Activated naive CD4-positive, alpha-beta T cell treated with anti-CD3 and anti-CD28 coated beads, Interleukin-2, amount 50 U/mL, for 16 hours (primary cell): ENCODE measurements around the gene BTBD9.
"Not testable (repeated sequence)": the region's sequence is repeated elsewhere in the genome, so short reads cannot be mapped to it uniquely, and the experiment has no call there.

Experiments used
- DNase-seq: peaks from one replicate; pipeline ENCODE4 v3.0.0-alpha.2; 2020

BTBD9 gene

GRCh38 chr6:38477680-38478260 is 162.0 kb downstream of the BTBD9 start:
- DNase-seq: no peak

- no peak for DNase-seq
Measured at GRCh38 chr6:38476888-38477287, 162.8 kb downstream of the BTBD9 start.

DNA sequence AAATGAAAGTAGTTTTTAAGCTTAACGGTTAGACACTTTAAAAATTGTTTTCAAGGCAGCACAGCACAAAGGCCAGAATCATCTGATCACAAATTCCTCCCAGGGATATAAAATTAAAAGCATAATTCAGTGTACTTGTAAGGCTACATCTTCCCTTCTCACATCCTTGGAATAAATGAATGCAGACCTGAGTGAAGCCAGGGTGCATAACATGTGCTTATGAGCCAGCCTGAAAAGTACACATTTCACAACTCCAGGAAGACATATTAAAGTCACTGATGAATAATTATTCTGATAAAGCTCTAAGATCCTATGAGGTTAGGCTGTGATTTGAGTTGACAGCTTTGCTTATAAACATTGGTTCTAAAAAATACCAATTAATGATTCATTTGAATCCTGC is 163.6 kb downstream of the BTBD9 start:
- DNase-seq: no peak

DNA sequence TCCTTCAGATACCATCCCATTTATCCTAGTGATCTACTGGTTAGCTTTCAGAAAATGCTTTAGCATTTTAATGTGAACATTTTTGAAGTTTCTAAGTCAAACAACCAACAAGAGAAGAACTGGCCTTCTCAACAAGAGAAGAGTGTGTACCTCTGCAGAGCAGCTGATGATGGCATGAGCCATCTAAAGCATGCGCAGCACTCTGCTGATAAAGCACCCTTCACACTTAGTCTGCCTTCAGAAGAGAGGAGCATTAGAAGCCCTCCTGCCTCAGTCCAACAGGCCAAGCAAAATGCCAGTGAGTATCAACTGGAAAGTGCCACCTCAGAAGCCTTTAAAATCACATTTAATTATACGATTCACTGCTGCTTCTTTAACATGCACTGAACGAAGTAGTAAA is 169.2 kb downstream of the BTBD9 start:
- DNase-seq: no peak

- DNase-seq: no peak
Measured at GRCh38 chr6:38467566-38467965, 172.2 kb downstream of the BTBD9 start.

DNA sequence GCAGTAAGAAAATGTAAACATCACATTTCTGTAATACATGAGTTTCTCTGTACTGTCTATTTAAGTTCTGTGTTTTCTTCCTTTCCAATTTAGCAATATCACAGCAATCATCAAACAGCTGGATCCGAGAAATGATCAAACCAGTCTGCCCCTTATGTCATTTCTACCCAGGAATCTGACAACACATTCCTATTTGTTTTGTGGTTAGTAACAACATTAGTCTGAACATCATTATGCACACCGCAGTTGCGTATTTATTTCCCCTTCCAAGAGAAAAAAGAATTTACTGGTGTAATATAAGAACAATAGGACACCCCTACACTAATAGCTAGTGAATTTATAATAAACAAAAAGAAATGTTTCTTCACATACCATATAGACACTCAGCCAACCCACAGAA is 179.5 kb downstream of the BTBD9 start:
- DNase-seq: no peak

- DNase-seq: no peak
Measured at GRCh38 chr6:38459291-38459690, 180.4 kb downstream of the BTBD9 start.

DNA sequence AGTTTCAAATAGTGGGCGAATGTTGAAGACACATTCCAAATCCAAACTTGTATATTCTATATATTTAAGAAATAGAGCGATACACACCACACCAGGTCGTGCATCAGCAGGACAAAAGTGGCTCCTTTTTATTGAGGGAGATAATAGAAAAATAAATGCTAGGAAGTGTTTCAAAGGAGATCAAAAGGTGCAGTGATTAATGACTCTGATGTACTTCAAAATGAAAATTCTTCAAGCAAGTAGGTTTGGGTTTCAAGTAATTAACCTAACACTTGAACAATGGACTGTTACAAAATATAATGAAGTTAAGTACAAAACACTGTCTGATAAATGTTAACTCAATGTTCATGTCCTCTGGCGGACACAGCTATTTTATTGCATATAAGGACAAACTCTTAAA is 185.9 kb downstream of the BTBD9 start:
- no peak for DNase-seq

- DNase-seq: no peak
Measured at GRCh38 chr6:38452816-38453660, 186.7 kb downstream of the BTBD9 start.

- no peak for DNase-seq
Measured at GRCh38 chr6:38450717-38451116, 189.0 kb downstream of the BTBD9 start.

GRCh38 chr6:38445925-38446324 is 193.8 kb downstream of the BTBD9 start:
- DNase-seq: no peak

- DNase-seq: no peak
Measured at GRCh38 chr6:38445336-38445735, 194.4 kb downstream of the BTBD9 start.

DNA sequence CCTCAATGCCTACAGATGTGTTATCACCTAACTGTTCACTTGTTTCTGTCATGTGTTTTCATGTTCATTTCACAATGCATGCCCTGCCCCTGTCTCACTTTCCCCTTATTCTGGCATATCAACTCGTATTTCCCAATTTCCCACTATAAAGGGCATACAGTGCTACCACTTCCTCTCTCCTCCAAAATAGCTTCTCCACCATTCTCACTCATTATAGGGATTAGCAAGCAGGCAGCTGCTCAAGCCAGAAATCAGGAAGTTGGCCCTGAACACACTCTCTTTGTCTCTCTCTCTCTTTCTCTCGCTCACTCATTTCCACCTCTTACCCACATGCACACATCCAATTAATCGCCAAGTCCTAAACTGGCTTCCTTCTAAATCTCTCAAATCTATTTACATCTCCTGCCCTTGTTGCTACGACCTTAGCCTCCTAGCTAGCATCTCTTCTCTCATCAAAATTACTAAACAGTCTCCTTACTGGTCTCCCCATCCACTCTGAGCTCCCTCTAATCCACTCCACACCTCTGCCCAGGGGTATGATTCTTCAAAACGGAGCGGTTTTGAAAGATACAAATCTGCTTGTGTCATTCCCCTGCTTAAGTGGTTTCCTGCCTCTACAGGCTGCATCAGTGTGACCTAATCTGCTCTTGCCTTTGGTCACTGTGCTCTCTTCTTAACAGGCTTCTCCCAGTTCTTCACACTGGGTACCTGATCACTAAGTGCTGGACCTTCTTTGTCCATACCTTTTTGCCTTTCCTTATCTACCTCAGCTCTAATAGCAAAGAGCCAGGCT is 196.2 kb downstream of the BTBD9 start:
- no peak for DNase-seq

DNA sequence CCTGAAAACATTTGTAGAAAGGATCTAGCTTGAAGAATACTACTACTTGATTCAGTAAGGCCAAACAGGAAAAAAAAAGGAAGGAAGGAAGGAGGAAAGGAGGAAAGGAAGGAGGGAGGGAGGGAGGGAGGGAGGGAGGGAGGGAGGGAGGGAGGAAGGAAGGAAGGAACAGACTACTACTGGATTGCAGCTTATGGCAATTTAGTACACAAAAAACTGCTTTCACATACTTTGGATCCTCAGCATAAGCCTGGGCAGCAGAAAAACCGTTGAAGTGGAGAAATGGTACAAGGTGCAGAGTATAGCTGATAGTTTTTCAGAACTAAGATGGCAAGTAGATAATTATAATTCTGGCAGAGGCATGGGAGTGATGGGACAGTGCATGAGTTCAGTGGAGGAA is 201.6 kb downstream of the BTBD9 start:
- DNase-seq: no peak

DNA sequence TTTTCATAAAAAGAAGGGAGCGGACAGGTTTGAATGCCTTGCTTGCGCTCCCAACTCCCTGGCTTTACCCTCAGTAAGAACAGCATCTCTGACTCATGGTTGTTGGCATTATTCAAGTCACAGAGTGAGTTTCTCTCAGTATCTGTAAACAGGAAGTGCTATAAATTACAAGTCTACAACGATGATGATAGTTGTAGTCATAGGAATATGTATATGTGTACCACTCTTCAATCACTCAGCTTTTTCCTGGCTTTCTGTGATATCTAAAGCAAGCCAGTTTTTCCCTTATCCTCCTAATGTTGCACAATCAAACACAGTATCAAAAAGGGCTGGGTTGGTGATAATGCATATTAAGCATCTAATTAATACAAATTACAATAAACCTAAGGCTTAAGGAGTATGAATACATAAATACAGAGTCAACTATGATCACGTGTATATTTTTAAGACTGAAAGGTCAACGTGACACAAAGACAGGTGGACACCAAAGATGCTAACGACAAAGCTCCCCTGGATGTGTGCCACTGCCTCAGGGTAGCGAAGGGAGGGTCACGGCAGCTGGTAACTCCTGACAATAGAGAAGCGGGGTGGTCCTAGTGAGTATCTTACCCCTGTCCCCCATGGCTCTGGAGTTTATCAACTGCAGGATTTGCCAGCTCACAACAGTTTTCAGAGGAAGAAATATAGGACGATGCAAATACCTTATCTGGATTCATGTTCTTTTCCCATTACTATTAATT is 202.8 kb downstream of the BTBD9 start:
- DNase-seq: no peak

- no peak for DNase-seq
Measured at GRCh38 chr6:38435330-38435729, 204.4 kb downstream of the BTBD9 start.

DNA sequence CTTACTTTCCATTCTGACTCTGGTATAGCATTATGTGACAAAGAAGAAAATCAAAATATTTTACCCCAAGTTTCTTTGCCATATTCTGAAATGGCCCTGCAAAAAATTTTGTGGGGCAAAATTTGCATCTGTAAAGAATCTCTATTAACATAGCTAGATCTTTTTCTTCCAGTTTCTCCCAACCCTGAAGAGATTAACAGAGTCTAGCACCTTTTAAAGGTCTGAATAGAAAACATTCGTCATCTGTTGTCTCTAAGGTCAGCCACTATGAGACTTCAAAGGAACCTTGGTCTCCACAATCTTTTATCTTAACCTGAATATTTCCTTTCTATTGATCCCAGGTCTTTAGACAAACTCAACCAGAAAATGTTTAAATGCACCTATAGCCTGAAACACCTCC is 205.7 kb downstream of the BTBD9 start:
- DNase-seq: no peak

GRCh38 chr6:38432479-38432878 is 207.2 kb downstream of the BTBD9 start:
- DNase-seq: no peak

DNA sequence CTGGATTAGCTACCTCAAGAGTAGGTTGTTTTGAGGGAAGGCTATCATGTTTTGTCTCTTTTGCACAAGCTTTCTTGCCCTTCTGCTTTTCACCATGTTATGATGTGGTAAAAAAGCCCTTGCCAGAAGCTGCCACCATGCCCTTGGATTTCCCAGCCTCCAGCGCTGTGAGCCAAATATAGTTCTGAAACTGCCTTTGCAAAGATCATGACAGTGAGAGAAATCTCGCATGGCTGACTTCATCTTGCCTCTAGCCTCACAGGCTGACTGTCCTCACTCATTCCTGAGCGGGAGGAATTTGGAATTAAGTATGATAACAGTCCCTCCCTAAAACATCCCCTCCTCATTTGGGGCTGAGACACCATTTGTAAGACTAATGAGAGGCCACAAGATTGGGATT is 207.7 kb downstream of the BTBD9 start:
- DNase-seq: no peak

- DNase-seq: no peak
Measured at GRCh38 chr6:38429546-38429945, 210.2 kb downstream of the BTBD9 start.

GRCh38 chr6:38427492-38428210 is 212.1 kb downstream of the BTBD9 start:
- DNase-seq: no peak

GRCh38 chr6:38425788-38426488 is 213.8 kb downstream of the BTBD9 start:
- not testable (repeated sequence) for DNase-seq
